SW480 (cell line): Measurements from ENCODE around the gene NEDD9.

Experiments
- DNase-seq: peaks from one replicate; pipeline ENCODE4 v3.0.0-alpha.2; 2016; ENCODE audit warnings: low spot score

NEDD9 gene

GRCh38 chr6:11141295-11141694 lies 91.2 kb downstream of the NEDD9 start:
- no peak for DNase-seq

- DNase-seq: no peak
Observed at GRCh38 chr6:11140056-11140455, 92.4 kb downstream of the NEDD9 start.

- no peak for DNase-seq
Observed at GRCh38 chr6:11139051-11139960, 93.2 kb downstream of the NEDD9 start.

DNA sequence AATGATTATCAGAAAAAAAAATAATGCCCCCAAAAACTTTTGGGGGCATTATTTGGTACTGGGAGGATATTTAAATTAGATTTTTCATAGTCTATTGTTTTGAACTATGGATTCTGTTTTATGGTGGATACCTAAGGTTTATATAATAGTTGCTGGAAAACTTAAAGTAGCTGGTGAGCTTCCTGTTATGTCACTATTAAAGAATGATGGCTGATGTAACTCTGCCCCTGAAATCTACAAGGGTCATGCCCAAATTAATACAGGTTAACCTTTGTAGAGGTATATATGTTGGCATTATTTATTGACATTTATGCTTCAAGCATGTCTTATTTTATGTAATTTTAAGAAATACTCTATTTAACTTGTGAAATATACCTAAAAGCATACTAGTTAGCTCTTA lies 95.7 kb downstream of the NEDD9 start:
- DNase-seq: no peak
